ENCODE results near the gene ING3.

The ING3 gene, protein sequence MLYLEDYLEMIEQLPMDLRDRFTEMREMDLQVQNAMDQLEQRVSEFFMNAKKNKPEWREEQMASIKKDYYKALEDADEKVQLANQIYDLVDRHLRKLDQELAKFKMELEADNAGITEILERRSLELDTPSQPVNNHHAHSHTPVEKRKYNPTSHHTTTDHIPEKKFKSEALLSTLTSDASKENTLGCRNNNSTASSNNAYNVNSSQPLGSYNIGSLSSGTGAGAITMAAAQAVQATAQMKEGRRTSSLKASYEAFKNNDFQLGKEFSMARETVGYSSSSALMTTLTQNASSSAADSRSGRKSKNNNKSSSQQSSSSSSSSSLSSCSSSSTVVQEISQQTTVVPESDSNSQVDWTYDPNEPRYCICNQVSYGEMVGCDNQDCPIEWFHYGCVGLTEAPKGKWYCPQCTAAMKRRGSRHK

DNA sequence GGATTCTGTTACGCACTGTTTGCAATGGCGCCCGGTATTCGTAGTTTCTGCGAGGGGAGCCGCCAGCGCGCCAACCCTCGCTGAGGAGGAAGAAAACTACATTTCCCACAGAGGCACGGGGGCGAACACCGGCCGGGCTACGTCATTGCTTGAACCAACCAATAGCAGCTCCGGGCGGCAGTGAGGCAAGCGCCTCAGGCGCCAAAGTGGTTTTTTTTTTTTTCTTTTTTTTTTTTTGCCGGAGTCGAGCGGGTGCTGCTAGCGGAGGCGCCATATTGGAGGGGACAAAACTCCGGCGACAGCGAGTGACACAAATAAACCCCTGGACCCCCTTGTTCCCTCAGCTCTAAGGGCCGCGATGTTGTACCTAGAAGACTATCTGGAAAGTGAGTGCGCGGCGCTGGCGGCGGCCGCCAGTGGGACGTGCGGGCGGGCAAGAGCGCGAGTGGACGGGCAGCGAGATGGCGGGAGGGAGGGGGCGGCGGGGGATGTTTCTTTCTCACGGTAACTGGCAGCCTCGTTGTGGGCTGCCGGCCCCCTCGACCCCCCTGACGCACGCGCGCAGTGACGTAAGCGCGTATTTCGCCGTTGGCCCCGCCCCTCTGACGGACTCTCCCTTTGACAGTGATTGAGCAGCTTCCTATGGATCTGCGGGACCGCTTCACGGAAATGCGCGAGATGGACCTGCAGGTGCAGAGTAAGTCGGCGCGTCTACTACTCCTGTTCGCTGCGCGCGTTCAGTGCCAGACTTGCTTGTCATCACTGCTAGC is at the start of gene ING3:
Gene ING3 (plus strand): TSS at position 239 of the 770 bp plus-strand sequence. CDS start 120 bp downstream, at position 359.
- peak; percentile 98 for DNase-seq (ENCODE audit: low spot score)

DNA sequence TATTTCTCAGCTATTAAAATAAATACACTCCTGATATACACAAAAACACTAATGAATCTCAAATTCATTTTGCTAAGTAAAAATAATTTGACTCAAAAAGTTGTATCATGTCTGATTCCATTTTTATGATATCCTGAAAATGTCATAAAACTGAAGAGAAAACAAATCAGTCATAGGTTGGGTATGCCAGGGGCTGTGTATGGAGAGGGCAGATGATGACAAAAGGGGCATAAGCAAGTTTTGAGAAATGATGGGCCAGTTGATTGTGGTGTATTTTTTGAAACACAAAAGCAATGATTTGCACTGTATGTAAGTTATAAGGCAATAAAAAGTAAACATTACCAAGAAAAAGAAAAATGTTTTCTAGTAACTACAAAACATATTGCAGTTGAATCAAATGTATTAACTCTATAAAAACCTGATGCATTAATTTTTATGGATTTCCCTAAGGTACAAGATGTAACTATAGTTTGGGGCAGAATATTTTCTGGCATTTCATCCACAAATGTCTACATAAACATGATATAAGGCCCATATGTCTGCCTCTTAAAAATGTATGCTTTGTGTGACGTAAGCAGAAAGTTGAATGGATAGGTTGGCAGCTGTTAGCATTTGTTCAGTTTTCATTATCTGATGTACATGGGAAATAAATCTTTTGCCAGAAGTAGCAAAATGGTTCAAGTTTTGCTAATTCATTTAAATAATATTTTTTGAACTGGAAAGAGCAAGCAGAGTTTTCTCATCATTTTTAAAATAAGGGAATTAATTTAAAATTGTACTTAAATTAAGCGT is 35.1 kb upstream of the ING3 start:
- DNase-seq (ENCODE audit: low spot score): no peak

DNA sequence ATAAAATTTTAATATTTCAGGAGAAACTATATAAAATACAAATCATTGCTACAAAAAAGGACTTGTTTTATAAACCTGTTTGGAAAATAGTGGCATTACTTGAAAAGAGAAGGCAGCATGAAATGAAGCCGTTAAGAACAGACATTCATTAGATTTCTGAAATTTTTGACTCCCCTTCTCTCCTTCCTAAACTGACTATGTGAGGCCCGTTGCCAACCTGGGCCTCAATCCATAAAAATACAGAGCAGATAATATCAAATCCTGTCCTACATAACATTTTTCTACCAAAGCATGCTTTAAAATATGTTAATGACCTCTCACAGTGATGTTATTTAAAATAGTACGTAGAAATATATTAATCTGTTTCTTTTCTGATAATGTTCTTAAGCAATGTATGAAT is 34.5 kb upstream of the ING3 start:
- no peak for DNase-seq (ENCODE audit: low spot score)

DNA sequence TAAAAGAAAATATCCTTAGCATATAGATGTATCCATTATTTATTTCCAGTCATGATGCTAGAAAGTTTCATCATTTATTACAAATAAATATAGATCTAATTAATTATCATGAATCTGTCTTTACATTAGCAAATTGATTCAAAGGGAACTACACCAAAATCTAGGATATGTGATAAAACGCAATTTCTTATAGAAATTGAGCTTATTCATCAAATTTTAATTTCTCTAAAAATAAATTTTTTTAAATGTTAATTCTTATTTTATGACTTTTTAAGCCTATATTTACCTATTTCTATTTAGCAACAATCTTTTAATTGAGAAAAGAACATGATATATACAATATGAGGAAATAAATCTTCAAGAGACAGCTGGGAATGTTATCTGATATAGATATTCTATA is 34.0 kb upstream of the ING3 start:
- DNase-seq (ENCODE audit: low spot score): no peak

DNA sequence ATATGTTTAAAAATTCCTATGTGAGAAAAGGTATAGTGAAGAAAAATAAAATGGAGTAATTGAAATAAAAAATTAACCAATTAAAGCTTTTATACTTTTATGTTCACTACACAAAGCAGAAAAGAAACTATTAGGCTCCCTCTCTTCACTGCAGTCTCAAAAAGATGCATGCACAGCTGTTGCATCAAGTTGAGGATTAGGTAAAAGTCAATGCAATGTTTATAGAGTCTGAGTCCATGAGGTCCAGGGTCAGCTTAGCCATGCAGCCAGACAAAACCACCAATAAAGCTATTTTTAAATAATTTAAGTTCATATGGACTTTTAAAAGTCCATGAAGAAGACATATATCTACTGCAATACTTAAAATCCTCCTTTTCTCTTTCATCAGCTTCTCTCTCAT is 31.1 kb upstream of the ING3 start:
- no peak for DNase-seq (ENCODE audit: low spot score)

DNA sequence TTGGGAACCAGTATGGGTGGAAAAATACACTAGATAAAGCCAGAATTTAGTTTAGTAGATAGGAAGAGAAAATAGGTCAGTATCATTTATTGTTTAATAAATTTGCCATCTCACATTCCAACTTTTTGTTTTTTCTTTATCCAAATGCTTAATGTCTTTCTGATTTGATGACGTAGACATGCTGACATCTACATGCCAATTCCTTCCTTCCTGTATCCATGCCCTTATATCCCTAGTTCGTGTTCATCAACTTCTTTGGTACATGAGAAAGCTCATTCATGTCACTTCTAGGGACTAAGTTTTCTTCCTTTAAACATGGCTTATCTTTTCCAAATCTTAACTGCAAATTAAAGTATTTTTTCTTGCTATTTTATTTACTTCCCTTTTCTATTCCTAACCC is 30.5 kb upstream of the ING3 start:
- DNase-seq (ENCODE audit: low spot score): no peak

DNA sequence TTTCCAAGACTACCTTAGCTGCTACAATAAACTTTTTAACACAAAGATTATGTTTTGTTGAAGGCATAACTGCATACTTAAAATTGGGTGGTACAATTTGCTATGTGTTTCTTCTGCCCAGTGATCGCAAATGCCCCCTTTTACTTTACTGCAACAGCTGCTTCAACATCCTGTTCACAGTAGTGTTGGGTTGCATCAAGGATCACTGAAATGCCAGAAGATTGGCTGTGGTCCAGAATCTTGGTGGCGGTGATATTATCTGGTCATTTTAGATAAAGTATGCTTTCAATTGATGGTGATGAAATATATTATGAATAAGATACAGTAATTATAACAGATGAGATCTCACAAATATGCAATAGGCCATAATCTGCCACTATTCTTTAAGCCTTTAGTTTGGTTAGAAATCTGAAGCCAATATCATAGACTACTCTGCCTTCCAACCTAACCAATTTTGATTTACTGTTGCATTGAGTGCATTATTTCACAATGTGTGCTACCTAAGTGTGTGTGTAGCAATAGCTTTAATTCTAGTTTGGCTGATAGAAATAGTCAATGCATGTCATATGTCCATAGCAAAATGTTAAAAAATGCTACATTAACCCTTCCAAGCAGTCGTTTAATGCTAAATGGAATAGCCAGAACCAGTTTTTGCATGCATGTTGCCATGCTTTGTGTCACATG is 29.8 kb upstream of the ING3 start:
- no peak for DNase-seq (ENCODE audit: low spot score)

DNA sequence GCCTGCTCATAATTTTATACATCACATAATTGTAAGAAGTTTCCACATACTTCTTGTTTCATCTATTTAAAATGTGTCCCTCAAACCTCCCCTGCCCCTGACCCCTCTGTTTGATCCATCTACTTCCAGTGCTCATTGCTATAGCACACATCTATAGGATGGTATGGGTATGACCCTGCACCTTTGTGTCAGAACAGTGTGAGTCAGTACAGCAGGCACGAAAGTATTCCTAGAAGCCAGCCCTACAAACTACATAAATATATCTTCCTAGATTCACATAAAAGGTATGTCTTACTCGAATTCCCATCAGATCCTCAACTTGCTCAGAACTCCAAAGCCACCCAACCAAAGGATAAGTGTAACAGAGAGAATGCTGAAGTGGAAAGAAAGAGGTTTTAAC is 25.7 kb upstream of the ING3 start:
- DNase-seq (ENCODE audit: low spot score): no peak

DNA sequence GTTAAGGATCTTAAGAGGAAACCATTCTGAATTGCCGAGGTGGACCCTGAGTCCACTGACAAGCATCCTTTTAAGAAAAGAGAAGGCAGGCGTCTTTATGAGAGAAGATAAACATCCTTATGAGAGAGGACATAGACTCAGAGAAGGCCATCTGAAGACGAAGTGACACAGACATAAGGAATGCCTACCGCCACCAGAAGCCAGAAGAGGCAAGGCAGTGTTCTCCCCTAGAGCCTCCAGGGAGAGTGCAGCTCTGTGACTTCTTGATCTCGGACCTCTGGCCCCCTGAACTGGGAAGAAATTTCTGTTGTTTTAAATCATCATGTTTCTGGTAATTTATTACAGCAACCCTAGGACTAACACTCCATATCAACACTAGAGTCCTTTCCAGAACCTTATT is 25.2 kb upstream of the ING3 start:
- DNase-seq (ENCODE audit: low spot score): no peak

DNA sequence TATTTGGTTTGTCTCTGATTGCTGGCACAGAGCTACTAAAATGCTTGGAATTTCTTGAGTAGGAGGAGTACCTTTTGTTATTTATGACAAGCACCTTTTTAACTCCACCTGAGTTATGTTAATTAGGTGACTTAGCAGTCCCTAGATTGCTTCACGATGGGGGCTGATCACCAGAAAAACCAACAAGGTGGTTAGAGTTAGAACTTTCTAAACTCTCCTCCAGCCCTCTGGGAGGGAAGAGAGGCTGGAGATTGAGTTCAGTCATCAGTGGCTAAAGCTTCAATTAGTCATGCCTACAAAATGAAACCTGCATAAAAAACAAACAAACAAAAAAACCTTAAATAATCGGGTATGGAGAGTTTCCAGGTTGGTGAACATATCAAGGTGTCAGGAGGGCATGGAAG is 23.6 kb upstream of the ING3 start:
- DNase-seq (ENCODE audit: low spot score): no peak

DNA sequence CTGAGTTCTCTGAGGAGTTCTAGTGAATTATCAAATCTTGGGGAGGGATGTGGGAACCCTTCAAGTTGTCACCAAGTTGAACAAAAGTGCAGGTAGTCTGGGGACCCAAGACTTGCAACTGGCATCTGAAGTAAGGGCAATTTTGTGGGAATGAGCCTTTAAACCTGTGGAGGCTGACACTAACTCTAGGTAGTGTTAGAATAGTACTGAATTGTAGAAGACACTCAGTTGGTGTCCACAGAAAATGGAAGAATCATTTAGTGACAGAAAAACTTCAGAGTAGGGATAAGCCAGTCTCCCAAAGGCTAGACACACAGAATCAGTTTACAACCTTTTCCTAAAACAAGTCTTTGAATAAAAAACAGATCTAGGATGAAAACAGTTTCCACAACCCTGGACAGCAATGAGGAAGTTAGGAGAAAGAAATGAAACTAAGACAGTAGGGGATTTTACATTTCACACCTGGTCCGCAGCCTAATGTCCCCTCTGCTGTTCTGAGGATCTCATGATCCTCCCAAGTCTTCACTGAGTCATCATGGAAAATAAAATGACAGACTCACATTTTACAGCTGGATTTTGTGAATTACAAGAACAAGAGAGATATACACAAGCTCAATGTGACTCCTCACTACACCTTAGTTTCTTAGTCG is 23.0 kb upstream of the ING3 start:
- no peak for DNase-seq (ENCODE audit: low spot score)

DNA sequence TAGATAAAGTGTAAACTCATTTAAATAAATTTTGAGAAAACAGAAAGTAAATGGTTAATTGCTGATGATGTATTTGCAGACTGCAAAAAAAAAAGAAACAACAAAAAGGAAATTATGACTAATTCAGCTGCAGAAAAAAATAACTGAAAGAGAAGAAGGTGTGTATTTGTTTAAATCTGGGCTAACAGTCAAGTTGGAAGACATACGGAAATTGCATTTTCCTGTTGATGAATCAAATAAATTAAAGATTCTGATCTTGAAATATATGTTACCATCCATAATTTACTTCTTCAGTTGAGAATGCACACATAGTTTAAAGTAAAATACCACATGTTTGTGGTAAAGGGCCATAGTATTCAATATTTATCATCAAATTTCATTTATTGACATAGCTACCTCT is 19.3 kb upstream of the ING3 start:
- no peak for DNase-seq (ENCODE audit: low spot score)

DNA sequence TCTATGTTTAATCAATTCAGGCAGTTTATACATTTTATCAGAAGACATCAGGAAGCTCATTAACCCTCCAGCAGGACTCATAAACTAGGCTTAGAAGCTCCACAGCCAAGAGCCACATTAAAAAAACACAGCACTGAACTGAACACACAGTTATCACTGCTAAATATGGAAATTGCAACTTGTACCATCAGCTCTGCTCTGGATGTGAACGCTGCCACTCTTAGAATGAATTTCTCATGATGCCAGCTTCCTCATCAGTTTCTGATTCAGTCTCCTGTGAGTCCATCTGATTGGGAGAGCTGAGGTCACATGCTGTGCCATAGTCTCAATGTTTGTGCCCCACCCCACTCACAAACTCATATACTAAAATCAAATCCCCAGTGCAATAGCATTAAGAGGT is 17.1 kb upstream of the ING3 start:
- no peak for DNase-seq (ENCODE audit: low spot score)

DNA sequence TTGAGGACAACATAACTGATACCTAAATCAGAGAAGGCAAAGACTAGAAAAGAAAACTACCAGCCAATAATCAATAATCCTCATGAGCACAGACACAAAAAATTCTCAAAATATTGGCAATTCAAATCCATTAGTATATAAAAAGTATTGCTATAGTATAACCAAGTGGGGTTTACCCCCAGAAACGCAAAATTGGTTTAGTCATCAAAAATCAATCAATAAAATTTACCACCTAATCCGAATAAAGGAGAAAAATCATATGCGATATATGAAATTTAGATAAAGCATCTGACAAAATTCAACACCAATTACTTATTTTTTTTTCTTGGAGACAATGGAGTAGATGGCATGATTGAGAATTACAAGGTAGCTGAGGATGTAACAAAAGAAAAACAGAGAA is 11.2 kb upstream of the ING3 start:
- no peak for DNase-seq (ENCODE audit: low spot score)

DNA sequence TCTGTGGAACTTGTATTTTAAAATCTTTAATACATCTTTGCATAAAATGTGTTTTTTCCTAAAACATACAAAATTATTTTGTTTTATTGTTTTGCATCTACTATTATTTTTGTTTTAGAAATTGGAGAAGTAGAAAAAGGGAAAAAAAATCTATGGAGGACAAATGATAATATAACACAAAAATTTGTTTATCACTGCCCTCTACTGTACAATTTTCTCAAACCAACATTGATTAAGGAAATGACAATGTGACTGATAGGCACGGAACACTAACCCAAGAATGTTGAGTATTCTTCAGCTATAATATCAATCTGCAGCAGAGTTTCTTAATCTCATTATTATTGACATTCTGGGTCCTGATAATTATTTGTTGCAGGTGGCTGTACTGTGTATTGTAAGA is 9.5 kb upstream of the ING3 start:
- DNase-seq (ENCODE audit: low spot score): no peak

DNA sequence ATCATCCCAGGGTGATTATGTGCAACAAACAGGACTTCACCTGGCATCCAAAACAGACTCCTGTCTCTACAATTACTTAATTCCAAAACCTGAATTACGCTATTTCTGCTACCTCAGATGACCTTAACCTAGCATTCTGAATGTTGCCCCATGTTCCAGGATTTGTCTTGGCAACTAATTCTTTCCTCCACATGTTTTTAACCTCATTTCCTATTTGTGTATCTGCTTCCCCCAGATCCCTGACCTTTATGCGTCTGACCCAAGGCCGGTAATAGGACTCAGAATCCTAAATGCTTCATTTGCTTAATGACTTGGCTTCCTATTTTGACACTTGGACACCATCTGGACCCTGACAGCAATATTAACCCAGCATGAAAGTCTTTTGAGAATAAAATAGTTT is 8.7 kb upstream of the ING3 start:
- no peak for DNase-seq (ENCODE audit: low spot score)

DNA sequence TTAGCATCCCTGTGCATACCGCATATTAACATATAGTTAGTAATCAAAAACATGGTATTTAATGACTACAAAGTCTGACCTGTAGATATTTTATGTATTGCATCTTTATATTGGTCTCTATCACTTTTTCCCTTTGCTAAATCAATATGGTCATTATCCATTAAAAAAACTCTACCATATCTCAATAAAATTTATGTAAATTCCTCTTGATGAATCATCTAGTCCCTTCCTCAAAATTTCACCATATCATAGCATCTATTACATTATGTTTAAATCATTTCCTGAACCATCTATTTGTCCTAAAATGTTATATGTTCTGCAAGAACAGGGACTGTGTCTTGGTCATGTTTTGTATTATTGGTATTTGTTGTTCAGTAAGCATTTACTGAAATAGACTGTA is 7.7 kb upstream of the ING3 start:
- DNase-seq (ENCODE audit: low spot score): no peak

DNA sequence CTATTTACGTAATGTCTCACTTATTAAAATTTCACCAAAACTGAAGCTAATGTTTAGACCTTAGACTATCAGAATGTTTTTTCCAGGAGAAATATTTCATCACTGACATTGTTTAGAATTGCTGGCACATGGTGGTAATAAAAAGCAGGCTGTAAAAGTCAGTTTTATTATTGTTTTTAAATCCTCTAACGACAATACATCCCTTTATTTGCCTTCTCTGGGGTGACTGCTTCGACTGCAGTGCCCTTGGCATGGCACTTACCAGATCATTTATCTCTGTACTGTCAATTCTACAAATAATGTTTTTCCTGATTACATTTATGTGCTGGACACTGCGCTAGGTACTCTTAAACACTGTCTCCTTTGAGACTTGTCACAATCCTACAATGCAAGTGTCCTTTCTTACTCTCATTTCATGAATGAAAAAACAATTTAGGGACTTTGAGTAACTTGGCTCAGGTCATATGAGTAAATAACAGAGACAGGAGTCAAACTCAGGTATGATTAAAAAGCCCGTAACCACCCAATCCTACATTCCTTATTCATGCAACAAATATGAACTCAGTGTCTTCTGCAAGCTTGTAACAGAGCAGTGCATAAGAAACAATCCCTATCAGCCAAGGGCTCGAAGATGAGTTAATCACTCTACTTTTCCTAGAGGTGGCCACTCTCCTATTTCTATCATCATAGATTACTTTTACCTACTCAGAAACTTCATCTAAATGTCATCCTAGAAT is 5.6 kb upstream of the ING3 start:
- DNase-seq (ENCODE audit: low spot score): no peak

DNA sequence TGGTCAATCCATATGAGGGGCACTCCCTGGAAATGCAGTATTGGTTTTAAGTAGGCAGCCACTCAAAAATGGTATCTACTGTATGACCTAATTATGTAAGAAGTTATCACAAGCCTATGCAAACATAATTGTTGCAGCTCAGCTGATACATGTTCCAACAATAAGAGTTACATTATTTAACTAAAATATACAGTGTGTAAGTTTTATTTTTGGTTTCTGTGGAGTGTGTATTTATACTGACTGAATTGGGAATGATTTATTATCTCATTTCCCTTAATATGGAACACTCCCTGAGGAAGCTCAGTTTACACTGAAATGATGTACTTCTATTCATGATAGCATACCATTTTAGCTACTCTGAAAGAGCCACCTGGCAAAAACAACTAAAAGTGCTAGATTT is 2.6 kb upstream of the ING3 start:
- DNase-seq (ENCODE audit: low spot score): no peak

DNA sequence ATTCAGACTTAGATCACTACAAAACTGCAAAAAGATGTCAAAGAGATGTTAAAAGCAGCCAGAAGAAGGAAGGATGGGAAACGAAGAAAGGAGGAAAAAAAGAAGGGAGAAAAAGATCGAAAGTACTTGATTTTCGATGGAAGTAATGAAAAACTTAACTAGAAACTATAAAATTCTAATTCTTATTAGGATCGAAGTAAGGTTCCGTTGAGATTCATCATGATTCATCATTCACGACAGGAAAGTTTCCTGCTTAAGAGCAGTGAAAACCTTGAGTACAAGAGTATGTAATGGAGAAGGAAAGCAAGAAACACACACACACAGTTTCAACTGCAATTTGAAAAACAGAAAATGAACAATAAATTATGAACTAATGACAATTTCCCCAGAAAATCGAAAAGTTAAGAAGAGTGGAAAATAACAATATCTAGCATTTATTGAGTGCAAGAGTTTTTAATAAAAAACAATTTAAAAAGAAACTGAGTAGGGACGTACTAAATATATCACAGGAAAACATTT is 1.1 kb upstream of the ING3 start:
- peak; percentile 56 for DNase-seq (ENCODE audit: low spot score)

Measured in hematopoietic multipotent progenitor cell treated with erythropoietin and hydrocortisone succinate and interleukin-3 and kit ligand, for 17 days (in vitro differentiated cells).